HG03196 (cell line): ENCODE data around the gene PRSS38.

Experiments used
- ATAC-seq: cut with Tn5 transposase; IDR thresholded peaks from one replicate; pipeline ENCODE4 v1.9.1; 2021; ENCODE audit not compliant: unreplicated experiment

PRSS38 gene

DNA sequence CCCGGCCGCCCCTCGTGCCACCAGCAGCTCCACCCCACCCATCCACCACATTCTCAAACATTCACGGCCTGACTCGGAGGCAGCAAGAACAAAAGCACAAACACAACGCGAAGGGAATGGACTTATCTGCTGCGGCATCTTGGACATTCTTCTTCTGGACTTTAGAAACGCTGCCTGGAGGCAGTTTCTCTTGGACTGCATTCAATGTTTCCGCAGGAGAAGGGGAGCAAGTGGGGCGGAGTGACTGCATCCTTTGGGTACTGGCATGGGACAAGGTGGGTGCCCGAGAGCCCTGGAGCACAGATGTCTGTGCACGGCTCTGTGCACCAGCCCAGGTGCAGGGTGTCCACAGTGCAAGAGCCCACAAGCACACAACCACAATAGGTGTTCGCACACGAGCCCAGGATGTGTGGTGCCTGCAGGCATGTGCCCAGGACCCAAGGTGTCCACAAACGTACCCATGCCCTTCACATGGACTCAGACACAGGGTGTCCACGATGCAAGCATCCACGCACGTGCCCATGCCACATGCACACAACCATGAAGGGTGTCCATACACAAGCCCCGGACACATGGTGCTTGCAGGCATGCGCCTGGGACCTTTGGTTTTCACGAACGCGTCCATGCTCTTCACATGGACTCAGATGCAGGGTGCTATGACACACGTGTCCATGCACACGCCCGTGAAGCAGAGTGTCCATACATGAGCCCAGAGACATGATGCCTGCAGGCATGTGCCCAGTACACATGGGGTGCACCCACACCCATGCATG lies 78.7 kb downstream of the PRSS38 start:
- no peak for ATAC-seq

DNA sequence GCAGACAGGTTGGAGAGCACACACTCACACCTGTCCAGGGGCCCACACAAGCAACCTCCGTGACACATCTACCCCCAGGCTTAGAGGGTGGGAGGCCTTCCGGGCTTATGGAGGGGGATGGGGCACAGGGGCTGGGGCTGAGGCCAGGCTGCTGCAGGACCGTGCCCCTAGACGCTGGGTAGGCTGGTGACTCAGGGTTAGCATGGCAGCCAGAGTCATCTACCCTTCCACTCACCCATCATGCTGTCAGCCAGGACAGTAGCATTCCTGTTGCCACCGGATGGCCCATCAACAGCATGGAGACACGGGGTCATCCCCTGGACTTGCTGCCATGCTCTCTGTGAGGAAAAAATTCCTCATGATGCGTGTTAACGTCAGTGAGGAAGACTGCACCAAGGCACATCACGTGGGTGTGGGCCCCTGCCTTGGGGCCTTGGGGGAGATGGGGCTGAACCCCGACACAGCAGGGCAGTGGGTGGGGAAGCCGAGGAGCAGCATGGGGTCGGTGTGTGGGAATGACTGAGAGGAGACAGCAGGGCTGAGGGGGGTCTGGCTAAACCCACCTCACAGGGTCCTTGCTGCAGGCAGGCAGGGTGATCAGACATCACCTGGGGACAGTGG lies 79.5 kb downstream of the PRSS38 start:
- ATAC-seq = no peak
